Measurements from ENCODE around the gene ACOT8. TPM values are rescaled to one million over a fixed set of nuclear protein-coding genes. Genes with fewer than 3 reads are reported as not detected.

Gene ACOT8
- total and polyA plus RNA-seq, 9 of the 15 experiments (the other 6 are each of a cell fraction or from before 2014, with no cell fraction given) = 8.2 to 46.7 (median 20.7) TPM

DNA sequence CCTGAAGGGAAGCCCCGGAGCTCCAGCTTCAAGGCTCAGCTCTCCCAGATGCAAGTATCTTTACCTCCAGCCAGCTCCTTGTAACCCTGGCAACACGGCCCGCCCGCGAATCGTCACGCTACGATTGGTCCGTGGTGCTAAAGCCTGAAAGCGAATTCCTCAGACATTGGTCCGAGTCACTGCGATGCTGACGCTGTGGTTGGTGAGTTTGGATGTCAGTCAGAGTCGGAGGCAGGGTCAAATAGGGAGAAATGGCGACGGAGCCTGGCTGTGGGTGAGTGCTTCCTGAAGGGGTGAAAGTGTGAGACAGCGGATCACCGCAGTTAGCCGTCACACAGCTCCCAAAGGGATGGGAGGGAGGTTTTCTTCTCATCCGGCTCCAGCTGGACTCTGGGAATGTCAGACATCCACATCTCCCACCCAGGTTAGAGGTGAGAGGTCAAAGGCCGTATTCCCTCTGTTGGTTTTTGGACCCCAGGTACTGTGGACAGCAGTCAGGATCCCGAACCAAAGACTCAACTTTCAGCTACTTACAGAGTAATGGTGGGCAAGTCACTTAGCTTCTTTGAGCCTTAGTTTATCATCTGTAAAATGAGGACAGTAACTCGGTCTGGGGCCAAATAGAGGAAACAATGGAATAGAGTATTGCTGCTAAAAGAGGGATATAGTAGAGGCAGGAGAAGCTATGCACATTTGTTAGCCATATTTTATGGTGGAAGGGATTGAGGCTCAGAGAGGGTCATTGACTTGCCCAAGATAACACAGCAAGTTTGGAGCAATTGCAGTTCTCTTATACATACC lies 24.0 kb upstream of the ACOT8 start, which contains the start of gene ZSWIM1 (continued):
- TF ChIP-seq CSDE1 (IDR thresholded peaks at IDR 0.05) (peak in 1 of 2 experiments; percentile 96; a peak in 2 of 4 replicates), SRSF1 (IDR thresholded peaks at IDR 0.05; ENCODE audit: low read depth, low read length) (no peak), BRF1 (IDR thresholded peaks at IDR 0.05; ENCODE audit: borderline replicate concordance, extremely low read depth, insufficient read length) (no peak), RBM17 (IDR thresholded peaks at IDR 0.05; ENCODE audit: borderline replicate concordance, low read depth, low read length) (no peak), MYNN (IDR thresholded peaks at IDR 0.05) (no peak; the same call in 1 of the 2 replicates), MYNN (CRISPR knock-in tag; IDR thresholded peaks at IDR 0.05) (no peak), GABPA (tag; conservative IDR thresholded peaks at IDR 0.05; ENCODE audit: low read depth) (peak; percentile 33; the same call in 1 of the 2 replicates), CC2D1A (IDR thresholded peaks at IDR 0.05) (no peak), SOX6 (IDR thresholded peaks at IDR 0.05) (0 out of 2 replicates have a peak, but pooled peaks have one; percentile 40), ATF1 (CRISPR knock-in tag; IDR thresholded peaks at IDR 0.05) (no peak; the same call in 1 of the 2 replicates), ATF1 (tag; IDR thresholded peaks at IDR 0.05) (peak; percentile 92), PHB2 (IDR thresholded peaks at IDR 0.05; ENCODE audit: low read depth) (no peak; the same call in 1 of the 2 replicates), LEF1 (IDR thresholded peaks at IDR 0.05) (no peak), SMARCE1 (IDR thresholded peaks at IDR 0.05) (no peak), ELF4 (CRISPR knock-in tag; IDR thresholded peaks at IDR 0.05) (no peak), PPARD (CRISPR knock-in tag; IDR thresholded peaks at IDR 0.05) (no peak), RCOR1 (IDR thresholded peaks at IDR 0.05; ENCODE audit: borderline replicate concordance in 1 of 2, low read depth in 2 of 2, low read length in 2 of 2) (0 out of 4 replicates have a peak, but pooled peaks of 1 of the 2 experiments have one; percentile 18), ZNF699 (CRISPR knock-in tag; IDR thresholded peaks at IDR 0.05; ENCODE audit: insufficient replicate concordance) (no peak)
- TF ChIP-seq, protein P1, sequence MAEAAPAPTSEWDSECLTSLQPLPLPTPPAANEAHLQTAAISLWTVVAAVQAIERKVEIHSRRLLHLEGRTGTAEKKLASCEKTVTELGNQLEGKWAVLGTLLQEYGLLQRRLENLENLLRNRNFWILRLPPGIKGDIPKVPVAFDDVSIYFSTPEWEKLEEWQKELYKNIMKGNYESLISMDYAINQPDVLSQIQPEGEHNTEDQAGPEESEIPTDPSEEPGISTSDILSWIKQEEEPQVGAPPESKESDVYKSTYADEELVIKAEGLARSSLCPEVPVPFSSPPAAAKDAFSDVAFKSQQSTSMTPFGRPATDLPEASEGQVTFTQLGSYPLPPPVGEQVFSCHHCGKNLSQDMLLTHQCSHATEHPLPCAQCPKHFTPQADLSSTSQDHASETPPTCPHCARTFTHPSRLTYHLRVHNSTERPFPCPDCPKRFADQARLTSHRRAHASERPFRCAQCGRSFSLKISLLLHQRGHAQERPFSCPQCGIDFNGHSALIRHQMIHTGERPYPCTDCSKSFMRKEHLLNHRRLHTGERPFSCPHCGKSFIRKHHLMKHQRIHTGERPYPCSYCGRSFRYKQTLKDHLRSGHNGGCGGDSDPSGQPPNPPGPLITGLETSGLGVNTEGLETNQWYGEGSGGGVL (CRISPR knock-in tag; IDR thresholded peaks at IDR 0.05) = no peak
- TF ChIP-seq, protein P2, sequence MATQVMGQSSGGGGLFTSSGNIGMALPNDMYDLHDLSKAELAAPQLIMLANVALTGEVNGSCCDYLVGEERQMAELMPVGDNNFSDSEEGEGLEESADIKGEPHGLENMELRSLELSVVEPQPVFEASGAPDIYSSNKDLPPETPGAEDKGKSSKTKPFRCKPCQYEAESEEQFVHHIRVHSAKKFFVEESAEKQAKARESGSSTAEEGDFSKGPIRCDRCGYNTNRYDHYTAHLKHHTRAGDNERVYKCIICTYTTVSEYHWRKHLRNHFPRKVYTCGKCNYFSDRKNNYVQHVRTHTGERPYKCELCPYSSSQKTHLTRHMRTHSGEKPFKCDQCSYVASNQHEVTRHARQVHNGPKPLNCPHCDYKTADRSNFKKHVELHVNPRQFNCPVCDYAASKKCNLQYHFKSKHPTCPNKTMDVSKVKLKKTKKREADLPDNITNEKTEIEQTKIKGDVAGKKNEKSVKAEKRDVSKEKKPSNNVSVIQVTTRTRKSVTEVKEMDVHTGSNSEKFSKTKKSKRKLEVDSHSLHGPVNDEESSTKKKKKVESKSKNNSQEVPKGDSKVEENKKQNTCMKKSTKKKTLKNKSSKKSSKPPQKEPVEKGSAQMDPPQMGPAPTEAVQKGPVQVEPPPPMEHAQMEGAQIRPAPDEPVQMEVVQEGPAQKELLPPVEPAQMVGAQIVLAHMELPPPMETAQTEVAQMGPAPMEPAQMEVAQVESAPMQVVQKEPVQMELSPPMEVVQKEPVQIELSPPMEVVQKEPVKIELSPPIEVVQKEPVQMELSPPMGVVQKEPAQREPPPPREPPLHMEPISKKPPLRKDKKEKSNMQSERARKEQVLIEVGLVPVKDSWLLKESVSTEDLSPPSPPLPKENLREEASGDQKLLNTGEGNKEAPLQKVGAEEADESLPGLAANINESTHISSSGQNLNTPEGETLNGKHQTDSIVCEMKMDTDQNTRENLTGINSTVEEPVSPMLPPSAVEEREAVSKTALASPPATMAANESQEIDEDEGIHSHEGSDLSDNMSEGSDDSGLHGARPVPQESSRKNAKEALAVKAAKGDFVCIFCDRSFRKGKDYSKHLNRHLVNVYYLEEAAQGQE (IDR thresholded peaks at IDR 0.05; ENCODE audit: borderline replicate concordance) = peak; percentile 45
- TF ChIP-seq, protein P2 (CRISPR knock-in tag; IDR thresholded peaks at IDR 0.05; ENCODE audit: low read depth) = peak; percentile 34; the same call in 1 of the 2 replicates

Data from K562 (cell line).